Endometrial microvascular endothelial cells (primary cell): ENCODE data around the gene PC. TPM values are rescaled to one million over a fixed set of nuclear protein-coding genes. Genes with fewer than 3 reads are reported as not detected.

ENCODE experiments used
- in situ Hi-C: cut with HindIII; loops from 2 replicates; pipeline ENCODE4 v1.10.0; 2017; ENCODE audit warnings: low sequenced_read_pairs, low pct_unique_long_range_greater_than_20kb; ENCODE audit errors: inconsistent ontology term
- total RNA-seq: library from RNA; depleted of rRNA; stranded (reverse); fragments of >200 nt; gene quantifications from one replicate; pipeline ENCODE4 v1.2.3, GENCODE V29; 2015; ENCODE audit errors: inconsistent ontology term

Gene PC
- total RNA-seq, 1 donor from 2014 or later: 22.1 TPM

GRCh38 chr11:66862559-66863037, 95.6 kb downstream of the PC start:
- in situ Hi-C loops: no loop called here

GRCh38 chr11:66861774-66862558, 96.2 kb downstream of the PC start:
- in situ Hi-C loops: no loop called here

- in situ Hi-C loops: no loop called here
Observed at GRCh38 chr11:66861038-66861773, 97.0 kb downstream of the PC start.

- in situ Hi-C loops: no loop called here
Observed at GRCh38 chr11:66860449-66860831, 97.7 kb downstream of the PC start.

GRCh38 chr11:66859686-66860448, 98.3 kb downstream of the PC start:
- in situ Hi-C loops: no loop called here

GRCh38 chr11:66858939-66859685, 99.1 kb downstream of the PC start:
- in situ Hi-C loops: no loop called here

- in situ Hi-C loops: no loop called here
Observed at GRCh38 chr11:66858186-66858938, 99.8 kb downstream of the PC start.

- in situ Hi-C loops: no loop called here
Observed at GRCh38 chr11:66857927-66858185, 100.3 kb downstream of the PC start.

GRCh38 chr11:66857234-66857926, 100.8 kb downstream of the PC start:
- in situ Hi-C loops: no loop called here

- in situ Hi-C loops: no loop called here
Observed at GRCh38 chr11:66856496-66857233, 101.5 kb downstream of the PC start, which contains the start of gene LRFN4. TSS of gene LRFN4 (plus strand) at chr11:66857064. CDS start at chr11:66857745, 681 bp downstream.

- in situ Hi-C loops: no loop called here
Observed at GRCh38 chr11:66855574-66856495, 102.3 kb downstream of the PC start.

GRCh38 chr11:66854729-66855211, 103.4 kb downstream of the PC start:
- in situ Hi-C loops: no loop called here

GRCh38 chr11:66854231-66854661, 103.9 kb downstream of the PC start:
- in situ Hi-C loops: no loop called here

- in situ Hi-C loops: no loop called here
Observed at GRCh38 chr11:66853242-66854229, 104.6 kb downstream of the PC start.
